IPS DF 6.9 (cell line): Measurements from ENCODE around the gene PHF19.

Source experiments
- DNase-seq: peaks from one replicate; pipeline ENCODE4 v3.0.0-alpha.2; 2013; ENCODE audit warnings: low read depth, low spot score
- H3K27ac ChIP-seq: one replicate; pipeline ENCODE4 v1.5.1; 2013; ENCODE audit warnings: low read length, control low read depth
- H3K27me3 ChIP-seq: 2 replicates; pipeline ENCODE4 v1.6.1; 2013; ENCODE audit warnings: mild to moderate bottlenecking, low read length; ENCODE audit not compliant: control insufficient read depth, insufficient read depth
- H3K36me3 ChIP-seq: 2 replicates; pipeline ENCODE4 v1.6.1; 2013; ENCODE audit warnings: low read length; ENCODE audit not compliant: control insufficient read depth, insufficient read depth
- H3K4me1 ChIP-seq: 2 replicates; pipeline ENCODE4 v1.6.1; 2013; ENCODE audit warnings: low read length; ENCODE audit not compliant: control insufficient read depth, insufficient read depth
- H3K4me3 ChIP-seq: 2 replicates; pipeline ENCODE4 v1.5.1; 2013; ENCODE audit warnings: mild to moderate bottlenecking, low read length
- H3K9me3 ChIP-seq: 2 replicates; pipeline ENCODE4 v1.6.1; 2013; ENCODE audit warnings: low read length, inconsistent platforms; ENCODE audit not compliant: control insufficient read depth, insufficient read depth
- WGBS: extraction: QIAGEN DNeasy Blood & Tissue Kit; methylation state at CpG from one replicate; pipeline ENCODE4 v1.1.7; 2013; ENCODE audit warnings: mixed read lengths, missing lambda C conversion rate; ENCODE audit not compliant: insufficient read length, insufficient coverage; 5-methylcytosine and 5-hydroxymethylcytosine counted together

Gene PHF19

DNA sequence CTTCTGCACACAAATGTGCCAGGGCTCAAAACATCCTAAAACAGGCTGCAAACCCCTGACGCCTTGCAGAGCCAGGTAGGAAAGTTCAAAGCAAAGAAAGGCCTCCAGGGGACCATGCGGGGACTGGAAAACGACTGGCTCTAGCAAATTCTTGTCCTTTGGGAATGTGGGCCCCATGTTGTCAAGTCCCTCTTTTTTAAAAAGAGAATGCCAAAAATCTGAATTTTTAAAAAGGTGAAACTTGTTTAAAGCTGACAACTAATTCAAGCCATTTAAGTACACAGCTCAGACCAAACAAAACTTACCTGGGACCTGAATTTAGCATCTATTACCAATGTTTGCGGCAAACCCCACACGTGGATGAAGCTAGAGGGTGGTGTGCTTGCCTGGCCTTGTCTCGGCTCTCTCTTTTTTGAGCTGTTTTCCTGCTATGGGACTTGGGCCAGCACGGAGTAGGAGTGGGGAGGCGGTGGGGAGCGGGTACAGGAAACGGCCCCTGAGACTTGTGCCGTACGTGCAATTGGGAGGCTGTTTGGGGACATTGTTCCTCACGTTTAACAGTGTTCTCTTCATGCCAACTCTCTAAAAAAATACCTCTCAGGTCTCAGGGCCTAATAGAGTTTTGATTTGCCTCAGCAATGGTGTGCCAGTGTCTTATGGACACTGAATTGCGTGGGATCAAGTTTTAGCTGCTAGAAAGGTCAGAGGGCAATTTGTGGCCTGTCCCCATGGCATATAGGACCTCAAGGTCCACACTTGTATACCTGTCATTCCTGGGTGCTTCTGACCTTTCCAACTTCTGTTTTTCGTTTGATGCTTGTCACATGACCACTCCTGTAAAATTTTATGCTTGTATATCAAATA, 15.1 kb upstream of the PHF19 start:
- no CpG with 5 or more reads among the region's 15 CpGs for WGBS
- 0 out of 2 replicates have a peak, but pooled peaks cover 1% of the 10 kb centered on the region for H3K4me1 ChIP-seq
- H3K27me3 ChIP-seq = no peaks in the 10 kb centered on the region; the same call in 1 of the 2 replicates
- no peak overlapping the region for H3K27ac ChIP-seq
- no peak for DNase-seq
- no peak overlapping the region for H3K4me3 ChIP-seq
- no peaks in the 10 kb centered on the region for H3K36me3 ChIP-seq
- H3K9me3 ChIP-seq = no peaks in the 10 kb centered on the region

GRCh38 chr9:120891245-120891883, 14.4 kb upstream of the PHF19 start:
- Histone ChIP-seq H3K27me3 (no peaks in the 10 kb centered on the region; the same call in 1 of the 2 replicates), H3K4me1 (0 out of 2 replicates have a peak, but pooled peaks cover 1% of the 10 kb centered on the region), H3K27ac (no peak overlapping the region), H3K9me3 (no peaks in the 10 kb centered on the region), H3K36me3 (no peaks in the 10 kb centered on the region), H3K4me3 (no peak overlapping the region)
- no CpG with 5 or more reads among the region's 10 CpGs for WGBS
- no peak for DNase-seq

DNA sequence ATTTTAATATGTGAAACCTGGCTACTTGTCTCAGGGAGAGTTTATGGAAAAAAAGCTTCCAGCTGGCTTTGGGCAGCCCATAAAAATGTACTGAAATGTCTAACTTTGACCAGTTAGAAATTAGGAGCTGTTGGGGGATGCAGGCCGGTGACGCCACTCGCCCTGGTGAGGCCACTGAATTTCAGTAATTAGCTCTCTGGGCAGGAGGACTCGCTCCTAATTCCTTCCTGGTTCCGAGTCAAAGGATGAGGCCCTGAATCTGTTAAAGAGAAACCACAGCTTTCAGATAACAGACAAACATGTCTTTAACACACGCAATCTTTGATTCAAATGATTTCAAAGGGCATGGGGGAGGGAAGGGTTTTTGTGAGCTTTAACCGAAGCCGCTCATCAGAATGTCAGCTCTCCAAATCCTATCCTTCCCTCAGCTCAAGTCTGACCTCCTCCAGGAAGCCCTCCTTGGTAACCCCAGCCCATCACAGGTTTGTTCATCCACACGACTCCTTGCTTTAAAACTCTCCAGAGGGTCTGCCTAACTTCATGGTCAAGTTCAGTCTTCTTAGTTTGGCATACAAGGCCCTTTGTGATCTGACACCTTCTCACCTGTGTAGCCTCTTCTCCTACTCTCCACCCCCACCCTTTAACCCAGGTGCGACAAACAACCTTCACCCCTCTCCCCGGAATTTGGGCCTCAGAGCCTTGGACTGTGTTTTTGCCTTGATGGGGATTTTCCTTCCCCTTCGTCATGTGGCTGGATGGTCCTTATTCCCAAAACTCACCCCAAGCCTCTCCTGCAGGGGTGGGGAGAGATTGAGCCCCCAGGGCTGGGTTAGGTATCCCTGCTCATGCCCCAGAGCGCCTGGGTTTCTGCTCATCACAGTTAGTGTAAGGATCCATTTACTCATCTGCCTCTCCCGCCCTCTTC, 13.6 kb upstream of the PHF19 start:
- Histone ChIP-seq H3K27me3 (no peaks in the 10 kb centered on the region; the same call in 1 of the 2 replicates), H3K27ac (no peak overlapping the region), H3K4me1 (0 out of 2 replicates have a peak, but pooled peaks cover 1% of the 10 kb centered on the region), H3K36me3 (no peaks in the 10 kb centered on the region), H3K9me3 (no peaks in the 10 kb centered on the region), H3K4me3 (no peak overlapping the region)
- no CpG with 5 or more reads among the region's 14 CpGs for WGBS
- DNase-seq = no peak

- no peaks in the 10 kb centered on the region for H3K9me3 ChIP-seq
- no peak for DNase-seq
- H3K27me3 ChIP-seq = no peaks in the 10 kb centered on the region; the same call in 1 of the 2 replicates
- no CpG with 5 or more reads among the region's 1 CpG for WGBS
- no peaks in the 10 kb centered on the region for H3K4me1 ChIP-seq
- H3K27ac ChIP-seq = no peak overlapping the region
- no peaks in the 10 kb centered on the region for H3K36me3 ChIP-seq
- H3K4me3 ChIP-seq = no peak overlapping the region
These were observed 12.8 kb upstream of the PHF19 start for GRCh38 chr9:120889606-120890271.

DNA sequence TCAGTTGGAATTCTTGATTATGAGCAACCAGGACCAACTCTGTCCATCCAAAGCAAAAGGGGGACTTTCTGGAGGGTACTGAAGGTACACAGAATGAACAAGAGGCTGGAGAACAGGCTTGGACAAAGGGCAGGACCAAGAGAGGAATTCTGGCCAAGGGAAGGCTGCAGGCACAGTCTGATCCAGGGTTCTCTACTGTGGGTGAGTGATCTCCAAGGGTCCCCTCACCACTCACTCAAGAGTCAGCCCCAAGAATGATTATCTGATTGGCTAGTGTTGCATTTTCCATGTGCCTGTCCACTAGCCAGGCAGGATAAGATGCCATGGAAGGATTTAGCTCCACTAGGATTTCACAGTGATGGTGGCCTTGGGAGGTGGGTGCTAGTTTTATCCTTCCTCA, 11.6 kb upstream of the PHF19 start:
- Histone ChIP-seq H3K36me3 (no peaks in the 10 kb centered on the region), H3K9me3 (no peaks in the 10 kb centered on the region), H3K4me3 (no peak overlapping the region), H3K27ac (no peak overlapping the region), H3K27me3 (no peaks in the 10 kb centered on the region), H3K4me1 (no peaks in the 10 kb centered on the region)
- DNase-seq = no peak

GRCh38 chr9:120886490-120886967, 9.5 kb upstream of the PHF19 start:
- no peaks in the 10 kb centered on the region for H3K36me3 ChIP-seq
- no peak for DNase-seq
- WGBS = no CpG with 5 or more reads among the region's 8 CpGs
- H3K9me3 ChIP-seq = no peaks in the 10 kb centered on the region
- H3K4me3 ChIP-seq = no peak overlapping the region
- H3K27me3 ChIP-seq = no peaks in the 10 kb centered on the region
- no peak overlapping the region for H3K27ac ChIP-seq
- no peaks in the 10 kb centered on the region for H3K4me1 ChIP-seq

DNA sequence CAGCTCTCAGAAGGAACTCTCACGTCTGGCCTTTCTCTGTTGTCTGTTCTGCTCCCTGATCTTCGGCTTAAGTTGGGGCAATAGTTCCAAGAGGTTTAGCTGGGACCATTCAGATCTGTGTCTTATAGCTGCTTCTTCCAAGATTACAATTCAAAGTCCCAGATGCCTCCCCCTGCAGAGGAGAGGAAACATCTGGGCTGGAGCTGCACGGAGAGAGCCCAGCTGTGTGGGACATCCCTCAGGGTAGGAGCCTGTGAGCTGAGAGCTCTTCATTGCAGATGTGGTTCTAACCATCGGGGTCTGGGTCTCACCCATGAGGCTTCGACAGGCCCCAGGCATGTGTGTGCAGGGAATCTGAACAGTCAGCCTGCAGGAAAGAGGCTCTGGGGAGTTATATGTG, 9.0 kb upstream of the PHF19 start:
- Histone ChIP-seq H3K27ac (no peak overlapping the region), H3K4me3 (no peak overlapping the region), H3K36me3 (no peaks in the 10 kb centered on the region), H3K4me1 (no peaks in the 10 kb centered on the region), H3K27me3 (no peaks in the 10 kb centered on the region), H3K9me3 (no peaks in the 10 kb centered on the region)
- no CpG with 5 or more reads among the region's 5 CpGs for WGBS
- no peak for DNase-seq

DNA sequence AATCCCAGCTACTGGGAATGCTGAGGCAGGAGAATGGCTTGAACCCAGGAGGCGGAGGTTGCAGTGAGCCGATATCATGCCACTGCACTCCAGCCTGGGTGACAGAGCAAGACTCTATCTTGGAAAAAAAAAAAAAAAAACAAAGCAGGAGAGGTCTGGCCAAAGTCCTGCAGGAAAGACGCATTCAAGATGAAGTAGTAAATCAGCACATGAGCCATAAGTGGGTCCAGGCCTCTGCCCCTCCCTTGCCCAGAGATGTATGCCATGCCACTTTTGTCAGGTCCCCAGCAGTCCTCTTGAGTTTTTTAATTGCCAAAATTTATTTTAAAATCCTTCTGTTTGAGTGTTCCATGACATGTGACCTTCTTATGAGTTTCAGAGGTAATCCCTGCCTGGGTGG, 8.5 kb upstream of the PHF19 start:
- no peaks in the 10 kb centered on the region for H3K36me3 ChIP-seq
- DNase-seq = no peak
- H3K4me3 ChIP-seq = no peak overlapping the region
- H3K27me3 ChIP-seq = no peaks in the 10 kb centered on the region
- H3K4me1 ChIP-seq = no peaks in the 10 kb centered on the region
- no peak overlapping the region for H3K27ac ChIP-seq
- H3K9me3 ChIP-seq = no peaks in the 10 kb centered on the region
- no CpG with 5 or more reads among the region's 3 CpGs for WGBS

GRCh38 chr9:120883608-120883996, 6.6 kb upstream of the PHF19 start:
- no peaks in the 10 kb centered on the region for H3K27me3 ChIP-seq
- no peak overlapping the region for H3K4me3 ChIP-seq
- H3K4me1 ChIP-seq = no peaks in the 10 kb centered on the region
- H3K27ac ChIP-seq = no peak overlapping the region
- DNase-seq = no peak
- no peaks in the 10 kb centered on the region for H3K9me3 ChIP-seq
- H3K36me3 ChIP-seq = no peaks in the 10 kb centered on the region
- whole genome bisulfite sequencing = no CpG with 5 or more reads among the region's 3 CpGs
